ENCODE results near the gene CLDN20.
A peak's percentile ranks its signal among the peaks of the same experiment; 100 is the strongest.

CLDN20 gene

DNA sequence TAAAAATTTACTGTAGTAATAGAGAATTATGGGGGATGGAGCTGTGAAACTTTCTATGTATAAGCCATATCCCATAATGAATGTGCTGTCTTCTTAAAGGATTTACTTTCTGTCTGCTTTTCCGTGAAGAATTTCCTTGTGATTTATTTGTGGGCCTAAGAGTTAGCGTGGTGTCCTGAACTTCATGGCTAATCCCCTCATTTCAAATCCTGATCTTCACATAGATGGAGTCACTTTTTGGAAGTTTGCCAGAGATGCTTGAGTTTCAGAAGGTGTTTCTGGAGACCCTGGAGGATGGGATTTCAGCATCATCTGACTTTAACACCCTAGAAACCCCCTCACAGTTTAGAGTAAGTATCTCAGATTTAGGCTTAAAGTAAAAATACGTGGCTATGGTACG lies 19.4 kb upstream of the CLDN20 start:
- TF ChIP-seq CTCF (IDR thresholded peaks at IDR 0.05; ENCODE audit: borderline replicate concordance, control extremely low read depth, extremely low read depth, insufficient read depth, missing control alignments): no peak
- in situ Hi-C loops (cut with MboI; ENCODE audit: low sequenced_read_pairs, unreplicated experiment): loop anchor here (10.0 kb wide), 1 partner anchor 320 kb away; no protein-coding TSS in a partner anchor
- DNase-seq (ENCODE audit: low spot score): no peak

DNA sequence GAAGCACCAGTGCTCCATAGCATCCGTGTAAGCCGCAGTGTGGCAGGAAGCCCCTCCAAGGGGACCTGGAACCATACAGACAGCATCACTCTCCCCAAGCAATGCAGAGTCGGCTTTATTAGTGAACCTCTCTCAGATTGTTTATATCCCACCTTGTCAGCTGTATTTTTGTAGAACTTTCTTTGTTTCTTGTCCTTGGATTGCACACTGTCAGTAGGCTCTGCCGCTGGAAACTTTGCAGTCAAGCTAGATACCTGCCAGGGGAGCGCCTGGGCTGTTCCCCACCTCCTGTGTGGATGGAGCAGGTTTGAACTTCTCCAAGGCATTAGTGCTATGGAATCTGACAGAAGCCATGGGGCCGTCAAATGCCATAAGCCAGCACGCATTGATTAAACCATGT lies 18.6 kb upstream of the CLDN20 start:
- in situ Hi-C loops (cut with MboI; ENCODE audit: low sequenced_read_pairs, unreplicated experiment): loop anchor here (10.0 kb wide), 1 partner anchor 320 kb away; no protein-coding TSS in a partner anchor
- no peak for TF ChIP-seq CTCF (IDR thresholded peaks at IDR 0.05; ENCODE audit: borderline replicate concordance, control extremely low read depth, extremely low read depth, insufficient read depth, missing control alignments)
- no peak for DNase-seq (ENCODE audit: low spot score)

DNA sequence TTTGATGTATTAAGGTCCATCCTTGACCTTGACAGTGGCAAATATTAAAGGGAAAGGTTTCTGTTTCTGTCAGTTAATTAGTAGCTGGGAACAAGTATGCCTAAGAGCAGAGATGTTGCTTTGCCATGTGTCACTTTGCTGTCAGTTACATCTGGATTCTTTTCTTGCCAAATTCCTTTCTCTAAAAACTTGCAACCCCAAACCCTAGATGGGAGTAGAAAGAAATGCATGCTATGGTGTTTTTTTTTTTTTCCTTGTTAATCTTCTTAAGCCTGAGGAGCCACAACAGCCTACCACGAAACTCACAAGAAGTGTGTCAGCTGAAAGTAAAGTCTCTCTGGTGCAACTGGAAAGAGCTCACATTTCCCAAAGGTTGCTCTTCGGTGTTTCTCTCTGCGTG lies 18.0 kb upstream of the CLDN20 start:
- TF ChIP-seq CTCF (IDR thresholded peaks at IDR 0.05; ENCODE audit: borderline replicate concordance, control extremely low read depth, extremely low read depth, insufficient read depth, missing control alignments): no peak
- in situ Hi-C loops (cut with MboI; ENCODE audit: low sequenced_read_pairs, unreplicated experiment): loop anchor here (10.0 kb wide), 1 partner anchor 321 kb away; no protein-coding TSS in a partner anchor
- no peak for DNase-seq (ENCODE audit: low spot score)

DNA sequence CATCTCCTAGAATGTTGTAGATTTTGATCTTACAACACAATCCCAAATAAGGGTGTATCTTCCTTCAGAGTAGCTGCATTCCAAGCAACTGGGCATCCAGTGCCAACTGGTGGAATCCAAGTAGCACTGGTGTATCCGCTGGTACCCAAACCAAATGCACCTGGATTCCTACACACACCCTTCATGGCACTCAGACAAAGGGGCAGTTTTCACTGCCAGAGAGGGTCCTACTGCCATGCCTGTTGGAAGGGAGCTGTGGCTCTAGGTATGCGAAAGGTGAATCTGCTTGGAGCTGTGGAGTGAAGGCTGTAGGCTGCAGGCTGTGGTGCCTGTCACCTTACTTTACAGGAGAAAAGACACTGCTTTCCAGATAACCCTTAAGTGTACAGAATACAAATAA lies 17.0 kb upstream of the CLDN20 start:
- no peak for TF ChIP-seq CTCF (IDR thresholded peaks at IDR 0.05; ENCODE audit: borderline replicate concordance, control extremely low read depth, extremely low read depth, insufficient read depth, missing control alignments)
- in situ Hi-C loops (cut with MboI; ENCODE audit: low sequenced_read_pairs, unreplicated experiment): loop anchor here (10.0 kb wide), 1 partner anchor 322 kb away; no protein-coding TSS in a partner anchor
- DNase-seq (ENCODE audit: low spot score): no peak

GRCh38 chr6:155247618-155248007 lies 16.2 kb upstream of the CLDN20 start:
- no peak for TF ChIP-seq CTCF (IDR thresholded peaks at IDR 0.05; ENCODE audit: borderline replicate concordance, control extremely low read depth, extremely low read depth, insufficient read depth, missing control alignments)
- in situ Hi-C loops (cut with MboI; ENCODE audit: low sequenced_read_pairs, unreplicated experiment): loop anchor here (10.0 kb wide), 1 partner anchor 323 kb away; no protein-coding TSS in a partner anchor

GRCh38 chr6:155248008-155249001 lies 15.5 kb upstream of the CLDN20 start:
- peak; percentile 68 for TF ChIP-seq CTCF (IDR thresholded peaks at IDR 0.05; ENCODE audit: borderline replicate concordance, control extremely low read depth, extremely low read depth, insufficient read depth, missing control alignments)
- DNase-seq (ENCODE audit: low spot score): peak; percentile 76
- in situ Hi-C loops (cut with MboI; ENCODE audit: low sequenced_read_pairs, unreplicated experiment): loop anchor here (10.0 kb wide), 1 partner anchor 324 kb away; no protein-coding TSS in a partner anchor

More at GRCh38 chr6:155247618-155248007, 16.2 kb upstream of the CLDN20 start:
- no peak for DNase-seq (ENCODE audit: low spot score)
